Adrenal gland (tissue), 12 donors: ENCODE results near the gene PMVK. TPM values are rescaled to one million over a fixed set of nuclear protein-coding genes. Genes with fewer than 3 reads are reported as not detected.
A peak's percentile ranks its signal among the peaks of the same experiment; 100 is the strongest.

ENCODE experiments used
- DNase-seq, 7 donors: peaks; one replicate each; pipeline ENCODE4 v3.0.0-alpha.2; 2019 to 2020
- H3K27ac ChIP-seq, 5 donors: fragments of 200-600 bp; sonication (generic) in 4 of 5; 1 replicate in 3 of 5; 2 replicates in 2 of 5; pipeline versions ENCODE4 v1.5.1 to v1.8.0; 2016 to 2020; ENCODE audit warnings: mild to moderate bottlenecking in 1 of 5
- H3K27me3 ChIP-seq: fragments of 200-600 bp; 2 replicates; pipeline ENCODE4 v1.8.0; 2021
- H3K36me3 ChIP-seq, 2 donors: fragments of 200-600 bp; replicated peaks in 1 of 2; 1 replicate in 1 of 2; 2 replicates in 1 of 2; pipeline versions ENCODE4 v1.5.1 to v1.8.0; 2018 to 2022
- H3K4me1 ChIP-seq, 2 donors: fragments of 200-600 bp; replicated peaks in 1 of 2; 1 replicate in 1 of 2; 2 replicates in 1 of 2; pipeline versions ENCODE4 v1.5.1 to v1.8.0; 2018 to 2021
- H3K4me3 ChIP-seq, 4 donors: fragments of 200-600 bp; sonication (generic) in 3 of 4; one replicate each; pipeline ENCODE4 v1.5.1; 2016 to 2018
- H3K9me3 ChIP-seq, 3 donors: fragments of 200-600 bp; sonication (generic) in 1 of 3; replicated peaks in 1 of 3; 1 replicate in 2 of 3; 2 replicates in 1 of 3; pipeline versions ENCODE4 v1.5.1 to v1.8.0; 2016 to 2021
- POLR2A ChIP-seq, 2 donors: fragments of 450-650 bp; IDR thresholded peaks; one replicate each; pipeline ENCODE4 v1.6.1; 2017; ENCODE audit warnings: antibody characterized with exemption in 2 of 2, mild to moderate bottlenecking in 2 of 2, moderate library complexity in 1 of 2
- WGBS, 4 donors: extraction: QIAGEN DNeasy Blood & Tissue Kit in 2 of 4; methylation state at CpG; one replicate each; pipeline versions ENCODE4 v1.1.5 to v1.1.7; 2013 to 2017; 5-methylcytosine and 5-hydroxymethylcytosine counted together
- intact Hi-C, 2 donors: fragments of 100-400 bp; cut with DNase I; formaldehyde crosslinking; loops; one replicate each; pipeline versions ENCODE4 v1.14.1 to v1.15.0; 2022 to 2023
- polyA plus RNA-seq, 3 donors: library from polyadenylated mRNA; stranded (reverse); fragments of 200-250 nt in 2 of 3; fragments of 350-450 nt in 1 of 3; fragmentation: Illumina TruSeq in 1 of 3; extraction: RNeasy Lipid Tissue Mini Kit (QIAGEN cat#74804) in 1 of 3; gene quantifications; one replicate each; pipeline ENCODE4 v1.2.3, GENCODE V29; 2013 to 2014
- total RNA-seq, 9 donors: library from RNA; depleted of rRNA in 4 of 9; stranded (reverse); fragments of >200 nt in 4 of 9; fragments of 120-200 nt in 1 of 9; fragmentation: NEBNext Ultra II Directional in 1 of 9; extraction: Animal tissue kit (Norgen Biotek cat#: 25700) in 1 of 9; gene quantifications; one replicate each; pipeline versions ENCODE4 v1.1.0 to v1.2.4, GENCODE V29; 2013 to 2023
- TF ChIP-seq, protein P1 (sequence below), 6 experiments: fragments of 450-650 bp in 4 of 6; fragments of 200-600 bp in 2 of 6; sonication (generic) in 1 of 6; IDR thresholded peaks; 1 replicate in 5 of 6; 2 replicates in 1 of 6; pipeline versions ENCODE4 v1.5.1 to v1.8.0; 2016 to 2021; ENCODE audit warnings: antibody characterized with exemption in 6 of 6, mild to moderate bottlenecking in 2 of 6, moderate library complexity in 1 of 6
- donor health status: healthy with polysubstance abuse.
- donor health status: Bipolar disorder and iron deficiency.
- donor health status: DM: yes; HTN: yes; CAD: no.
- donor health status: DM: no; HTN: no; CAD: no.
- donor health status: DM: no; HTN: no; CAD: no.
- donor health status: DM: yes; HTN: yes; CAD: no.

The PMVK gene
- total and polyA plus RNA-seq, 12 donors = 12.6 to 70.0 (median 41.7) TPM

DNA sequence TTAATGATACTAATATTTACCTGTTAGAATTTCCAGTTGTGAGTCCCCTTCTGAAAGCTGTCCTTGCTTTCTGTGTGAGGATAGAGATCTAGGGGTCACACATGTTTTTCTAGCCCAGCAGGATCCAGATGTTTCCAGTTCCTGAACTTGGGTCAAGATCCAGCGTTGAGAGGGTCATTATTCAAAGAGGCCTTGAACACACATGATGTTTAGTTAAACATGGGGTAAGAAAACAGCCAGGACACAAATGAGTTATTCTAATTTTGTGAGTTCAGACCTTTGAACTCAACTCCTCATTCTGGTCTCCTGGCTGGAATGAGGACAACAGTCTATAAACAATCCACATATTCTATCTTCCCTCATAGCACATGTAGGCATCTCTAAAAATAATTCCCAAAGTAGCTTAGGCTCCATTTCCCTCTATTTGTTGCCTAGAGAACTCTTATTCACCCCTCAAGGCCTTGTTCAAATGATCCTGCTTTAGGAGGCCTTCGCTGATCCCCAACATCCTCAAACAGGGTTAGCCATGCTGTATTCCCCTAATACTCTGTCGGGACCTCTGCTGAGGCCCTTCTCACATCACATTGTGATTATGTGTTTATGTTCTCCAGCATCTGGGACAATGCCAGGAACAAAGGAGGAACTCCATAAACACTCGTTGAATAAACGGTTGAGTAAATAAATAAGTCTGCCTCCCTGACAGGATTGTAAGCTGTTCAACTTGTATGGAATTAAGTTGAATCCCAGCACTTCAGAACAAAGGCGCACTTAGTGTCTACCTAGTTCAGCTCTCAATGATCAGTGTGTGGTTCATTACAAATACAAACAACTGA is 51.4 kb downstream of the PMVK start:
- Histone ChIP-seq H3K27me3 (no peaks in the 10 kb centered on the region), H3K27ac (no peak overlapping the region), H3K4me1 (peaks cover 0 to 11% of the 10 kb centered on the region in 2 donors), H3K36me3 (no peaks in the 10 kb centered on the region), H3K4me3 (no peak overlapping the region), H3K9me3 (no peaks in the 10 kb centered on the region)
- intact Hi-C loops = no loop called here
- 52 to 61% (median 60%) methylated on average over 6 of the region's 6 CpGs for WGBS, 4 donors
- TF ChIP-seq, protein P1, sequence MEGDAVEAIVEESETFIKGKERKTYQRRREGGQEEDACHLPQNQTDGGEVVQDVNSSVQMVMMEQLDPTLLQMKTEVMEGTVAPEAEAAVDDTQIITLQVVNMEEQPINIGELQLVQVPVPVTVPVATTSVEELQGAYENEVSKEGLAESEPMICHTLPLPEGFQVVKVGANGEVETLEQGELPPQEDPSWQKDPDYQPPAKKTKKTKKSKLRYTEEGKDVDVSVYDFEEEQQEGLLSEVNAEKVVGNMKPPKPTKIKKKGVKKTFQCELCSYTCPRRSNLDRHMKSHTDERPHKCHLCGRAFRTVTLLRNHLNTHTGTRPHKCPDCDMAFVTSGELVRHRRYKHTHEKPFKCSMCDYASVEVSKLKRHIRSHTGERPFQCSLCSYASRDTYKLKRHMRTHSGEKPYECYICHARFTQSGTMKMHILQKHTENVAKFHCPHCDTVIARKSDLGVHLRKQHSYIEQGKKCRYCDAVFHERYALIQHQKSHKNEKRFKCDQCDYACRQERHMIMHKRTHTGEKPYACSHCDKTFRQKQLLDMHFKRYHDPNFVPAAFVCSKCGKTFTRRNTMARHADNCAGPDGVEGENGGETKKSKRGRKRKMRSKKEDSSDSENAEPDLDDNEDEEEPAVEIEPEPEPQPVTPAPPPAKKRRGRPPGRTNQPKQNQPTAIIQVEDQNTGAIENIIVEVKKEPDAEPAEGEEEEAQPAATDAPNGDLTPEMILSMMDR (IDR thresholded peaks at IDR 0.05) = no peak
- TF ChIP-seq POLR2A (IDR thresholded peaks at IDR 0.05) = no peak
- peak in 1 of 7 donors; percentile 46 for DNase-seq

DNA sequence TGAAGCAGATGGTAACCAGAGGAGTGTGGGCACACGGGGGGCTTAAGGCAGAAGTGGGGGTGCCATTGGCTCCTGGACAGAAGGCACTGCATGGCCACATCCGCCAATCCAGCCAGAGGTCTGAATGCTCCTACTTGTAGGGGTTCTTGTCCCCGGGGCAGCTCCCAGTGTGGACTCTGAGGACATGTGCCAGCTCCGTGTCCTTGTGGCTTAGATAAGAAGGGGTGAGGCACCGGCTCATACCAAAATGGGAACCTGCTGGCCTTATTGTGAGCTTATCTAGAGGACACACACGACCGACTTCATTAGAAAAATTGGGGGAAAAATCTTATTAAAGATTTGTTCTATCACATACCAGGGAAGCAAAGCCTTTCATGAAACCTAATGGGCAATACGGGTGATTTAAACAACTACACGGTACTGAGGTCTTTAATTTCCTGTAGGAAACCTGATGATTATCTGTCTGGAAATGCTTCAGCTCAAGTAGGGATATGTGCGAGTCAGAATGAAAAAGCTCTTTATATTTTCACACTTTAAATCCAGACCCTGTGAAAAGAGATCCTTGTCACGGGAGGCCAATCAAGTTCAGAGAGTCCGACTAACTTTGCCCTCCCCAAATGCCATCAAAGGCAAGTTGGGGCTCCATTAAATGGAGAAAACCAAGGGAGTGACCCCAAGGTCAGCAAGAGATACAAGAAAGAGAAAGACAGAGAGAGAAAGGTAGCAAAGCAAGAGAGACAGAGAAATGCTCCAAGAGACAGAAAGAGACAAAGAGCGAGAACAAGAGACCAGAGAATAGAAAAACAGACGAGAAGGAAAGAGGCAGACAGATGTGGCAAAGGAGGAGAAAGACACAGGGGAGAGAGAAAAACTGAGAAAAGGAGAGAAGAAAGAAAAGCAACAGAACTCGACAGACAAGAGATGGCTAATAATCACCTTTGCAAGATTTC is 52.3 kb downstream of the PMVK start:
- H3K36me3 ChIP-seq = no peaks in the 10 kb centered on the region
- TF ChIP-seq, protein P1 (IDR thresholded peaks at IDR 0.05) = no peak
- H3K27ac ChIP-seq = no peak overlapping the region
- H3K27me3 ChIP-seq = no peaks in the 10 kb centered on the region
- H3K4me3 ChIP-seq = no peak overlapping the region
- H3K9me3 ChIP-seq = no peaks in the 10 kb centered on the region
- peaks cover 0 to 11% of the 10 kb centered on the region in 2 donors for H3K4me1 ChIP-seq
- WGBS, 4 donors = 46 to 54% (median 51%) methylated on average over 13 to 15 of the region's 15 CpGs
- intact Hi-C loops = no loop called here
- DNase-seq = peak in 6 of 7 donors; percentile 50 to 70 (median 64)

DNA sequence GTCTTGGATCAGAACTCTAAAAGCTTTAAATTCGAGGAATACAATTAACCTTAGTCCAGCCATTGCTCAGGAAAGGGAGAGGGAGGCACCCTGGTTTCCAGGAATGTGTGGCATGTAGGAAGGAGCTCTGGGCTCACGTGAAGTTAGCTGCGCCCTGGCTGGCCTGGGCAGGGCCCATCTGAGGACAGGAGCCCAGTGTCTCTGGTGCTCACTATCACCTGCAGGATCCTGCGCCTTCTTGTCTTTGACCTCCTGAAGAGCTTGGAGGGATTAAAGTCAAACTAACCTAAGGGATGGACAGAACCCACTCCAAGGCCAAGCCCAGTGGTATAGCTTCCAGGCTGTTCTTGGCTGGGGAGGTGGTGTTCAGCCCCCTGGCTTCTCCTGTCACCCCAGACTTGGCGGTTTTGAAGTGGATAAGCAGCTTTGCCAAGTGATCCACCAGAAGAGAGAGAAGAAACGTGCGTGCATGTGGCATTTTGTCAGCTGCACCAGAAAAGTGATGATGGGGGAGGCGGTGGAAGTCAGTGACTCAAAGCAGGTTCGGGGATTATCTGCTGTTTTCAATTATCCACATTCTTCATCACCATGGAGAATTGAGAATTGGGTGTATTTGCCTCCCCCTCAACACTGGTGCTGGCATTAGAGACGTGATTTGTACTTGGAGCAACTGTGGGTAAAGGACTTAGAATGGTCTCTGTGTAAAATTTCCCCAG is 54.5 kb downstream of the PMVK start:
- DNase-seq = peak in 1 of 7 donors; percentile 27
- H3K4me1 ChIP-seq = peaks cover 0 to 11% of the 10 kb centered on the region in 2 donors
- no peaks in the 10 kb centered on the region for H3K36me3 ChIP-seq
- intact Hi-C loops = no loop called here
- H3K27me3 ChIP-seq = no peaks in the 10 kb centered on the region
- H3K27ac ChIP-seq = no peak overlapping the region
- TF ChIP-seq, protein P1 (IDR thresholded peaks at IDR 0.05) = no peak
- TF ChIP-seq POLR2A (IDR thresholded peaks at IDR 0.05) = no peak
- no peak overlapping the region for H3K4me3 ChIP-seq
- H3K9me3 ChIP-seq = no peaks in the 10 kb centered on the region
- 89 to 92% (median 90%) methylated on average over 10 of the region's 10 CpGs for WGBS, 4 donors
